Fibroblast of lung (primary cell): ENCODE measurements around the gene FREM2.

Experiments
- CTCF ChIP-seq, 2 donors: IDR thresholded peaks in 1 of 2; conservative IDR thresholded peaks in 1 of 2; 1 replicate in 1 of 2; 2 replicates in 1 of 2; pipeline ENCODE4 v1.5.1; 2011 to 2012; ENCODE audit warnings: low read length in 2 of 2, control low read depth in 1 of 2, inconsistent platforms in 1 of 2, low read depth in 1 of 2, mild to moderate bottlenecking in 1 of 2
- EZH2 ChIP-seq: IDR thresholded peaks from 2 replicates; pipeline ENCODE4 v1.5.1; 2012; ENCODE audit warnings: low read length, control low read depth, mild to moderate bottlenecking; ENCODE audit errors: missing control alignments

DNA sequence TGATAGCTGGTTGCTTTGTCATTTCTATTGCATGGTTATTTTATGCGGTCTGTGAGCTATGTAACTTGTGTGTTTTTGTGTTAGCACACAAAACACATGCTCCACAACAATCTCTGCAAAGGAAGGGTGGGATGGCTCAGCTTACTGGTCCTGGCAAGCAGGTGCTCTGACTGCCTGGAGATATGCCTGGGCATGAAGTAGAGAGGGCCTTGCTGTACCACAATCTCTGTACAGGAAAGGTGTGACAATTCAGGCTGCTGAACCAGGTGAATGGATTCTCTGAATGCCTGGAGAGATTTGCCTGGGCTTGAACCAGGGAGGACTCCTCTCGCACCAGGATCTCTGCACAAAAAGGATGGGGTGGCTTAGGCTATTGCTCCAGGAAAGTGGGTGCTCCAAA is 234.2 kb downstream of the FREM2 start:
- TF ChIP-seq EZH2 (no peak), CTCF (conservative IDR thresholded peaks at IDR 0.05 in 1 of 2, IDR thresholded peaks at IDR 0.05 in 1 of 2; ENCODE audit: low read depth in 1 of 2, low read length in 2 of 2) (no peak)
